Keratinocyte (primary cell): ENCODE results near the gene CRADD. TPM values are rescaled to one million over a fixed set of nuclear protein-coding genes. Genes with fewer than 3 reads are reported as not detected.
A peak's percentile ranks its signal among the peaks of the same experiment; 100 is the strongest.

ENCODE experiments used
- DNase-seq: peaks from one replicate; pipeline ENCODE4 v3.0.0-alpha.2; 2011; ENCODE audit warnings: low read depth, missing footprints, low spot score
- FAIRE-seq: peaks from 2 replicates; lab custom pipeline; 2011; peaks lifted over from hg19 to GRCh38; lab: Jason Lieb, UNC
- H2AFZ ChIP-seq: 2 replicates; pipeline ENCODE4 v1.6.0; 2012; ENCODE audit warnings: low read length, control low read depth, inconsistent platforms; ENCODE audit not compliant: control insufficient read depth
- H3K27ac ChIP-seq: 2 replicates; pipeline ENCODE4 v1.5.1; 2011; ENCODE audit warnings: low read length; ENCODE audit not compliant: control insufficient read depth, insufficient read depth
- H3K27me3 ChIP-seq: 3 replicates; pipeline ENCODE4 v1.6.0; 2011; ENCODE audit warnings: low read length; ENCODE audit not compliant: control insufficient read depth, insufficient read depth; ENCODE audit errors: extremely low read depth
- H3K36me3 ChIP-seq, 2 experiments: 2 replicates in 1 of 2; 3 replicates in 1 of 2; pipeline ENCODE4 v1.5.1; 2011; ENCODE audit warnings: low read length in 2 of 2, mild to moderate bottlenecking in 1 of 2; ENCODE audit not compliant: control insufficient read depth in 2 of 2, insufficient read depth in 2 of 2; ENCODE audit errors: extremely low read depth in 1 of 2
- H3K4me1 ChIP-seq: 3 replicates; pipeline ENCODE4 v1.5.1; 2011; ENCODE audit warnings: low read length; ENCODE audit not compliant: control insufficient read depth, insufficient read depth; ENCODE audit errors: extremely low read depth
- H3K4me2 ChIP-seq: 3 replicates; pipeline ENCODE4 v1.6.0; 2011; ENCODE audit warnings: low read depth, low read length; ENCODE audit not compliant: control insufficient read depth, insufficient read depth; ENCODE audit errors: extremely low read depth
- H3K4me3 ChIP-seq, 3 experiments: fragments of 200-600 bp in 1 of 3; sonication (generic) in 1 of 3; 2 replicates in 2 of 3; 3 replicates in 1 of 3; pipeline ENCODE4 v1.5.1; 2011 to 2016; ENCODE audit warnings: low read length in 3 of 3, mild to moderate bottlenecking in 3 of 3, control low read depth in 2 of 3, inconsistent platforms in 1 of 3, low read depth in 1 of 3, mixed read lengths in 1 of 3, mixed run types in 1 of 3, moderate library complexity in 1 of 3; ENCODE audit not compliant: control insufficient read depth in 2 of 3, insufficient read depth in 2 of 3; ENCODE audit errors: extremely low read depth in 1 of 3
- H3K79me2 ChIP-seq: 2 replicates; pipeline ENCODE4 v1.6.0; 2012; ENCODE audit warnings: low read length; ENCODE audit not compliant: control insufficient read depth, insufficient read depth
- H3K9ac ChIP-seq: 3 replicates; pipeline ENCODE4 v1.6.0; 2011; ENCODE audit warnings: low read length; ENCODE audit not compliant: control insufficient read depth, insufficient read depth; ENCODE audit errors: extremely low read depth
- H3K9me1 ChIP-seq: 3 replicates; pipeline ENCODE4 v1.6.0; 2011; ENCODE audit warnings: low read length; ENCODE audit not compliant: control insufficient read depth, insufficient read depth; ENCODE audit errors: extremely low read depth
- H3K9me3 ChIP-seq: 2 replicates; pipeline ENCODE4 v1.5.1; 2012; ENCODE audit warnings: low read depth, low read length; ENCODE audit not compliant: control insufficient read depth
- H4K20me1 ChIP-seq: 3 replicates; pipeline ENCODE4 v1.6.0; 2011; ENCODE audit warnings: low read length; ENCODE audit not compliant: control insufficient read depth, insufficient read depth; ENCODE audit errors: extremely low read depth
- CTCF ChIP-seq, 3 experiments: IDR thresholded peaks in 1 of 3; conservative IDR thresholded peaks in 1 of 3; optimal IDR thresholded peaks in 1 of 3; 2 replicates in 2 of 3; 3 replicates in 1 of 3; pipeline versions ENCODE3 to v1.5.1; 2011; ENCODE audit warnings: low read length in 3 of 3, mild to moderate bottlenecking in 3 of 3, moderate library complexity in 2 of 3, control low read depth in 1 of 3, inconsistent platforms in 1 of 3; ENCODE audit not compliant: insufficient read depth in 2 of 3; ENCODE audit errors: extremely low read depth in 1 of 3
- EZH2 ChIP-seq: IDR thresholded peaks from one replicate; pipeline ENCODE4 v1.6.1; 2012; ENCODE audit warnings: inconsistent platforms, mild to moderate bottlenecking, low read length, moderate library complexity
- dilution Hi-C: fragments of 300-500 bp; cut with MboI; formaldehyde crosslinking; loops from one replicate; pipeline ENCODE4 v1.7.0; 2020; ENCODE audit warnings: low sequenced_read_pairs; ENCODE audit not compliant: extremely low pct_ligation_motif_present
- polyA plus RNA-seq, 5 experiments: library from polyadenylated mRNA; depleted of rRNA in 3 of 5; stranded (reverse) in 3 of 5; stranded (forward) in 1 of 5; unstranded in 1 of 5; fragments of >200 nt; gene quantifications; 1 replicate in 1 of 5; 2 replicates in 3 of 5; 3 replicates in 1 of 5; pipeline versions ENCODE4 v1.2.1 to v1.2.3, GENCODE V29; 2011 to 2012; ENCODE audit warnings: missing spikeins in 2 of 5, low read depth in 1 of 5, low replicate concordance in 1 of 5

Gene CRADD
- polyA plus RNA-seq, 1 donor (not counting 4 experiments of a cell fraction or from before 2014, with no cell fraction given): 11.2 TPM

DNA sequence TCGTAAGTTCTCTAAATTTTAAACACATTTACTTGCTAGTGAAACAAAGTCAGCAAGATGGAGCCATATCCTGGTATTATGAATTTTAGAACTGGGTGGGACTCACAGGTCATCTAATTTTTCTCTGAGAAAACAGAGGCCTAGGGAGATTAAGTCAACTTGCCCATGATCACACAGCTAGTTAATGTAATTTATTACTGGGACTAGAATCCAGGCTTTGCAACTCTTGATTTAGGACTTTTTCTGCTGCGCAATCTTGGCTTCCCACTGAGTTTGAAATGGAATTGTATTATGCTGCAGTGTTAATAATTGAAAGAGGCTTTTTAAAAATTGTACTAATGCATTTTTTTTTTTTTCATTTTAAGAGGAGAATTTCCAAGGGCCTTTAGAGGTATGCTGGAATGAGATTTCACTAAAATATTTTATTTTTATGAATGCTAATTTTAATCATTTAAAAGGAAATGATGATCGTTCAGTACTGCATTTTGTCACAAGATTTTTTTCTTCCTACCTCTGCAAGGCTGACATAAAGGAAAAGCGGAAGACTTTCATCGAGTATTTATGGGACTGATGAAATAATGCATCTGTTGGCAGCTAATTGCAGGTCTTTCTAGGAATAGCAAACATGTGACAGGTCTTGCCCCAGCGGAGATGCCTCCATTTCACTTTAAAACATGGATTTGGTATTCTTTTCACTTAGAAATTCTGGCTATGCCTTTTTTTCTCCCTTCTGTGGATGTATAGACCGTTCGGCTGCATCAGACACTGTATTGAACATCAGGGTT, 9.6 kb downstream of the CRADD start:
- H3K4me1 ChIP-seq: peaks cover 8% of the 10 kb centered on the region
- no peak overlapping the region for H3K27ac ChIP-seq
- no peak for TF ChIP-seq EZH2
- no peak for TF ChIP-seq CTCF (optimal IDR thresholded peaks at IDR 0.05 in 1 of 3, IDR thresholded peaks at IDR 0.05 in 1 of 3, conservative IDR thresholded peaks at IDR 0.05 in 1 of 3; ENCODE audit: extremely low read depth in 1 of 3, insufficient read depth in 2 of 3, low read length in 3 of 3)
- no peaks in the 10 kb centered on the region for H4K20me1 ChIP-seq
- H3K4me2 ChIP-seq: no peak overlapping the region
- H2AFZ ChIP-seq: no peak overlapping the region
- H3K36me3 ChIP-seq: no peaks in the 10 kb centered on the region
- no peaks in the 10 kb centered on the region for H3K79me2 ChIP-seq
- no peaks in the 10 kb centered on the region for H3K27me3 ChIP-seq
- DNase-seq (no peak), FAIRE-seq (no peak)
- H3K9me1 ChIP-seq: no peaks in the 10 kb centered on the region
- no peak overlapping the region for H3K9ac ChIP-seq
- dilution Hi-C loops: no loop called here
- no peak overlapping the region for H3K4me3 ChIP-seq
- no peaks in the 10 kb centered on the region for H3K9me3 ChIP-seq

DNA sequence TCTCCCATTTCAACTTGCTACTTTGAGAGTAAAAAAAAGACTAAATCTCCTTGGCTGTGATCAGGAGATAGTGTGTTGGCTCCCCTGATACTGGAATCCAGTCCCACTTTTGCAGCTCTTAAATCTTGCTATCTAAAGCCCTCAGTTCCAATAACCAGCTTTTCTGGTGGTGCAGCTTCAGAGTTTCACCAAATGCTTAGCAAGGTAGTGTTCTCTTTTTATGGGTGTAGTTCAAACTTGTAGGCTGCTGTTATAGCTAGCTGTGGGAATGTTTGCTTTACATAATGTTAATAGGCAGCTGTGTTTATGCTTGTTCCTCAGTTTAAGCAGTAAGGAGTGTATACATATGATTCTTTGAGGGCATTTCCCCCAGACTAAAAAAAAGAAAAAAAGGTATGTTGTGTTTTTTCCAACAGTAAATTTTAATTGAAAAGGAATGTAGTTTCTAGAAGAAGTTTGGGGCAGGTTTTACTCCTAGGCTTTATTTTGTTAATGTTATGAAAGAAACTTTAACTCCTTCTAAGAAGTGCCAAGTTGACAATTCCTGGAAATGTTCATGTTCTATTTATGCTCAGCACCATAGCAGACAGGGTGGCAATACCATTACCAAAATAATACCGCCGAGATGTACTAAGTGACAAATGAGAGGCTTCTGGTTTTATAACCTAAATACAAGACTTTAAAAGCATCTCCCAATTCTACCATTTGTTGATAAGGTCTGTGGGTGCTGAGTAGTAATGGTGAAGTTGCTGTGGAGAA, 12.1 kb downstream of the CRADD start:
- Histone ChIP-seq H4K20me1 (no peaks in the 10 kb centered on the region), H3K9me3 (no peaks in the 10 kb centered on the region), H3K27me3 (no peaks in the 10 kb centered on the region), H3K79me2 (no peaks in the 10 kb centered on the region), H3K4me1 (peaks cover 8% of the 10 kb centered on the region), H3K4me2 (no peak overlapping the region), H3K9ac (no peak overlapping the region), H3K9me1 (no peaks in the 10 kb centered on the region), H2AFZ (no peak overlapping the region), H3K4me3 (no peak overlapping the region), H3K36me3 (no peaks in the 10 kb centered on the region), H3K27ac (no peak overlapping the region)
- dilution Hi-C loops: no loop called here
- DNase-seq (no peak), FAIRE-seq (peak; percentile 48)
- TF ChIP-seq CTCF (optimal IDR thresholded peaks at IDR 0.05 in 1 of 3, IDR thresholded peaks at IDR 0.05 in 1 of 3, conservative IDR thresholded peaks at IDR 0.05 in 1 of 3; ENCODE audit: extremely low read depth in 1 of 3, insufficient read depth in 2 of 3, low read length in 3 of 3) (no peak), EZH2 (no peak)
